Measurements from ENCODE around the gene KRTAP24-1. TPM values are rescaled to one million over a fixed set of nuclear protein-coding genes. Genes with fewer than 3 reads are reported as not detected.

KRTAP24-1 gene
- total RNA-seq, 1 experiment from 2014 or later, result not detected

DNA sequence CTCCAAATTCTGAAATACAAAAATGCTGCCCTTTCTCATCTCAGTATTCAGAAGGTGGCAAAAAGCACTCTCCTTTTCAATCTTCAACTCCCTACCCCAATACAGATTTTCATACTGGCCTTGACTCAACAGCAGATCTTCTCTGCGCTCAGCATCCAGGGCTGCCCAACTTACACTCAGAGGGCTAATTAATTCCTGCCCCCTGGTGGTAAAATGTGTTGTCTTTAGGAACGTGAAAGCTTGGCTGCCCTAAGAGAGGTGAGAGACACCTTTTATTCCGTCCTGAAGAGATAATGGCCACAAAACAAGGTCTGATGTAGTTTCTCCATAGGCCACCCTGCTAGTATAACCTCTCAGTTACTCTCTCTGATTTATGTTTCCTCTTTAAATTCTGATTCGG, 25.0 kb downstream of the KRTAP24-1 start:
- Histone ChIP-seq H3K9me2 (ENCODE audit: insufficient read depth) (no peaks in the 10 kb centered on the region), H3K9me3 (ENCODE audit: insufficient read depth, low read depth) (no peaks in the 10 kb centered on the region), H3K79me2 (ENCODE audit: low read depth) (no peaks in the 10 kb centered on the region), H2AFZ (no peak overlapping the region), H4K20me1 (ENCODE audit: insufficient read depth) (no peaks in the 10 kb centered on the region), H3K36me3 (ENCODE audit: low read depth) (no peaks in the 10 kb centered on the region), H3K27me3 (ENCODE audit: insufficient read depth, low read depth) (no peaks in the 10 kb centered on the region), H3K4me1 (replicated peaks; ENCODE audit: insufficient read depth) (no peaks in the 10 kb centered on the region), H3K4me2 (no peak overlapping the region), H3F3A (ENCODE audit: insufficient read depth, low read depth) (no peaks in the 10 kb centered on the region), H3K4me3 (no peak overlapping the region), H3K27ac (no peak overlapping the region)
- BruUV-seq (replicated peaks), result no TSS peak
- CTCF ChIA-PET, result interaction anchor here (0.5 to 0.6 kb wide), 2 partner anchors 13 to 59 kb away, joined by 3 read pairs; no protein-coding TSS in a partner anchor
- intact Hi-C loops (cut with micrococcal nuclease; ENCODE audit: unreplicated experiment), result loop anchor here (2.0 to 5.0 kb wide), 2 partner anchors 185 to 215 kb away; no protein-coding TSS in a partner anchor
- TF ChIP-seq EZH2 (IDR thresholded peaks at IDR 0.05; ENCODE audit: low read depth), result no peak
- TF ChIP-seq, protein P1, sequence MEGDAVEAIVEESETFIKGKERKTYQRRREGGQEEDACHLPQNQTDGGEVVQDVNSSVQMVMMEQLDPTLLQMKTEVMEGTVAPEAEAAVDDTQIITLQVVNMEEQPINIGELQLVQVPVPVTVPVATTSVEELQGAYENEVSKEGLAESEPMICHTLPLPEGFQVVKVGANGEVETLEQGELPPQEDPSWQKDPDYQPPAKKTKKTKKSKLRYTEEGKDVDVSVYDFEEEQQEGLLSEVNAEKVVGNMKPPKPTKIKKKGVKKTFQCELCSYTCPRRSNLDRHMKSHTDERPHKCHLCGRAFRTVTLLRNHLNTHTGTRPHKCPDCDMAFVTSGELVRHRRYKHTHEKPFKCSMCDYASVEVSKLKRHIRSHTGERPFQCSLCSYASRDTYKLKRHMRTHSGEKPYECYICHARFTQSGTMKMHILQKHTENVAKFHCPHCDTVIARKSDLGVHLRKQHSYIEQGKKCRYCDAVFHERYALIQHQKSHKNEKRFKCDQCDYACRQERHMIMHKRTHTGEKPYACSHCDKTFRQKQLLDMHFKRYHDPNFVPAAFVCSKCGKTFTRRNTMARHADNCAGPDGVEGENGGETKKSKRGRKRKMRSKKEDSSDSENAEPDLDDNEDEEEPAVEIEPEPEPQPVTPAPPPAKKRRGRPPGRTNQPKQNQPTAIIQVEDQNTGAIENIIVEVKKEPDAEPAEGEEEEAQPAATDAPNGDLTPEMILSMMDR (conservative IDR thresholded peaks at IDR 0.05), result peak; percentile 51
- POLR2A ChIA-PET (ENCODE audit: unreplicated experiment), result no interaction called here
- DNase-seq, result peak in 1 of 2 experiments; percentile 12

DNA sequence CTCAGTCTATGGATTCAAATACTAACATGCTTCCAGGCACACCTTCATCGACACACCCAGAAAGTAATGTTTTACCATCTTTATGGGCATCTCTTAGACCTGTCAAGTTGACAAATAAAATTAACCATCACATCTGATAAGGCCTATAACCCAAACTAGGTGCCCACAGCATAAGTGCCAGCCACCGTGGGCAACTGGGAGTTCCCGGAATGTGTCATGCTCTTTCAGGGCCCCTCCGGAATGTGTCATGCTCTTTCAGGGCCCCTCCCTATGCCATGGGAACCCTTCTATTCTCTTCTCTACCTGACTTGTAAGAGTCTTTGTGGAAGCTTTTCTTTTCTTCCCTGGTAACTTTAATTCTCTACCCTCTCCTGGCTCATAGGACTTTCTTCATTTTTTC, 26.6 kb downstream of the KRTAP24-1 start:
- H3K4me3 ChIP-seq, result no peak overlapping the region
- H3K27ac ChIP-seq, result no peak overlapping the region
- no peaks in the 10 kb centered on the region for H3K4me1 ChIP-seq (replicated peaks; ENCODE audit: insufficient read depth)
- H4K20me1 ChIP-seq (ENCODE audit: insufficient read depth), result no peaks in the 10 kb centered on the region
- CTCF ChIA-PET, result no interaction called here
- no peaks in the 10 kb centered on the region for H3K27me3 ChIP-seq (ENCODE audit: insufficient read depth, low read depth)
- BruUV-seq (replicated peaks), result no TSS peak
- H2AFZ ChIP-seq, result no peak overlapping the region
- H3F3A ChIP-seq (ENCODE audit: insufficient read depth, low read depth), result no peaks in the 10 kb centered on the region
- H3K4me2 ChIP-seq, result no peak overlapping the region
- no peaks in the 10 kb centered on the region for H3K9me2 ChIP-seq (ENCODE audit: insufficient read depth)
- intact Hi-C loops (cut with micrococcal nuclease; ENCODE audit: unreplicated experiment), result loop anchor here (2.0 to 5.0 kb wide), 2 partner anchors 183 to 214 kb away; no protein-coding TSS in a partner anchor
- H3K79me2 ChIP-seq (ENCODE audit: low read depth), result no peaks in the 10 kb centered on the region
- H3K36me3 ChIP-seq (ENCODE audit: low read depth), result no peaks in the 10 kb centered on the region
- POLR2A ChIA-PET (ENCODE audit: unreplicated experiment), result no interaction called here
- no peaks in the 10 kb centered on the region for H3K9me3 ChIP-seq (ENCODE audit: insufficient read depth, low read depth)
- no peak for TF ChIP-seq EZH2 (IDR thresholded peaks at IDR 0.05; ENCODE audit: low read depth)
- TF ChIP-seq, protein P1 (conservative IDR thresholded peaks at IDR 0.05), result no peak
- peak in 1 of 2 experiments; percentile 43 for DNase-seq

DNA sequence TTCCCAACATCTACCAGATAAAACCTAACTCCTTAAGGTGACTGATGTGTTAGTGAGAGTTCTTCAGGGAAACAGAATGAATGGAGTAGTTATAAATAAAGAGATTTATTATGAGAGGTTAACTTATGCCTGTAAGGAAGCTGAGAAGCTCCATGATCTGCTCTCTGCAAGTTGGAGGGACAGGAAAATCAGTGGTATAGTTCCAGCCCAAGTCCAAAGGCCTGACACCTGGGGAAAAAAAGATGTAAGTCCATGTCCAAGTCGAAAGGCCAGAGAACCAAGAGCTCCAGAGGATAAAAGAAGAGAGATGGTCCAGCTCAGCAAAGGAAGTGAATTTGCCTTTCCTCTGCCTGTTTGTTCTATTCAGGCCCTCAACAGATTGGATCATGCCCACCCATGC, 27.1 kb downstream of the KRTAP24-1 start:
- Histone ChIP-seq H3F3A (ENCODE audit: insufficient read depth, low read depth) (no peaks in the 10 kb centered on the region), H3K4me2 (no peak overlapping the region), H4K20me1 (ENCODE audit: insufficient read depth) (no peaks in the 10 kb centered on the region), H3K9me3 (ENCODE audit: insufficient read depth, low read depth) (no peaks in the 10 kb centered on the region), H3K36me3 (ENCODE audit: low read depth) (no peaks in the 10 kb centered on the region), H3K4me3 (no peak overlapping the region), H2AFZ (no peak overlapping the region), H3K27me3 (ENCODE audit: insufficient read depth, low read depth) (no peaks in the 10 kb centered on the region), H3K9me2 (ENCODE audit: insufficient read depth) (no peaks in the 10 kb centered on the region), H3K79me2 (ENCODE audit: low read depth) (no peaks in the 10 kb centered on the region), H3K27ac (no peak overlapping the region), H3K4me1 (replicated peaks; ENCODE audit: insufficient read depth) (no peaks in the 10 kb centered on the region)
- intact Hi-C loops (cut with micrococcal nuclease; ENCODE audit: unreplicated experiment), result loop anchor here (2.0 to 5.0 kb wide), 2 partner anchors 183 to 213 kb away; no protein-coding TSS in a partner anchor
- TF ChIP-seq, protein P1 (conservative IDR thresholded peaks at IDR 0.05), result no peak
- TF ChIP-seq EZH2 (IDR thresholded peaks at IDR 0.05; ENCODE audit: low read depth), result no peak
- CTCF ChIA-PET, result no interaction called here
- no peak for DNase-seq
- POLR2A ChIA-PET (ENCODE audit: unreplicated experiment), result no interaction called here
- BruUV-seq (replicated peaks), result no TSS peak

All from PC-9 (cell line).